ENCODE results near the gene CNTNAP2. TPM values are rescaled to one million over a fixed set of nuclear protein-coding genes. Genes with fewer than 3 reads are reported as not detected.

Gene CNTNAP2
- total RNA-seq, 3 donors from 2014 or later (not counting 1 experiment from before 2014, with no cell fraction given) = 0.18 to 1.1 TPM; not detected in 1

DNA sequence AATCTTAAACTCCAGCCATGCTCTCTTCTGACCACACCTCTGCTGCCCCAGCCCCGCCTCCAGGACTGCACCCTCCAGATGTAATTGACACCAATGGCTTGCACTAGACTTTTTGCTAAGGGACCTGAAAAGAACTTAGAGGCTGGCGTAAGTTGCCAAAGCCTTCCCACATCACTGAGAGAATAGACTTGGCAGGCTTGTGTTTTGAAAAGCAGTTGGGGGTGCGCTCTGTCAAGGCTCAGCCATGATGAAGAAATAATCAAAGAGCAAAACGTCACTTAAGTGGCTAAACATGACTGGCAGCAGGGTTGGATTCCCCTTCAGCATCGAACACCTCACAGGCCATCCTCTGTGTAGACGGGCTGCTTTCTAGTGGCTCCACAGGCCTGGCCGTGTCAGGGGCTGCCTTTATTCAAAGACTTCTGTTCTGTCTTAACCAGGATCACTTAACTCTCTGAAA lies 2278.8 kb downstream of the CNTNAP2 start:
- Mint-ChIP-seq H3K4me3 (no peak overlapping the region), H3K27me3 (ENCODE audit: low read depth in 2 of 2) (peaks cover 25 to 58% of the 10 kb centered on the region in 2 donors), H3K4me1 (peaks cover 0 to 24% of the 10 kb centered on the region in 2 donors), H3K9me3 (no peaks in the 10 kb centered on the region), H3K36me3 (no peaks in the 10 kb centered on the region), H3K27ac (no peak overlapping the region)
- Histone ChIP-seq H3K36me3 (ENCODE audit: control insufficient read depth, insufficient read depth, low read length) (no peaks in the 10 kb centered on the region), H3K4me3 (ENCODE audit: low read length) (no peak overlapping the region), H3K27me3 (ENCODE audit: control insufficient read depth, insufficient read depth, low read length) (no peaks in the 10 kb centered on the region), H3K9me3 (ENCODE audit: control insufficient read depth, insufficient read depth, low read length) (no peaks in the 10 kb centered on the region), H3K27ac (ENCODE audit: low read length) (no peak overlapping the region), H3K4me1 (ENCODE audit: control insufficient read depth, insufficient read depth, low read length) (no peaks in the 10 kb centered on the region)
- ATAC-seq (no peak), DNase-seq (no peak)
- TF ChIP-seq, protein P1, sequence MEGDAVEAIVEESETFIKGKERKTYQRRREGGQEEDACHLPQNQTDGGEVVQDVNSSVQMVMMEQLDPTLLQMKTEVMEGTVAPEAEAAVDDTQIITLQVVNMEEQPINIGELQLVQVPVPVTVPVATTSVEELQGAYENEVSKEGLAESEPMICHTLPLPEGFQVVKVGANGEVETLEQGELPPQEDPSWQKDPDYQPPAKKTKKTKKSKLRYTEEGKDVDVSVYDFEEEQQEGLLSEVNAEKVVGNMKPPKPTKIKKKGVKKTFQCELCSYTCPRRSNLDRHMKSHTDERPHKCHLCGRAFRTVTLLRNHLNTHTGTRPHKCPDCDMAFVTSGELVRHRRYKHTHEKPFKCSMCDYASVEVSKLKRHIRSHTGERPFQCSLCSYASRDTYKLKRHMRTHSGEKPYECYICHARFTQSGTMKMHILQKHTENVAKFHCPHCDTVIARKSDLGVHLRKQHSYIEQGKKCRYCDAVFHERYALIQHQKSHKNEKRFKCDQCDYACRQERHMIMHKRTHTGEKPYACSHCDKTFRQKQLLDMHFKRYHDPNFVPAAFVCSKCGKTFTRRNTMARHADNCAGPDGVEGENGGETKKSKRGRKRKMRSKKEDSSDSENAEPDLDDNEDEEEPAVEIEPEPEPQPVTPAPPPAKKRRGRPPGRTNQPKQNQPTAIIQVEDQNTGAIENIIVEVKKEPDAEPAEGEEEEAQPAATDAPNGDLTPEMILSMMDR (IDR thresholded peaks at IDR 0.05) = no peak
- intact Hi-C loops (cut with micrococcal nuclease) = no loop called here
- WGBS (ENCODE audit: insufficient coverage) = 85% methylated on average over 7 of the region's 7 CpGs

DNA sequence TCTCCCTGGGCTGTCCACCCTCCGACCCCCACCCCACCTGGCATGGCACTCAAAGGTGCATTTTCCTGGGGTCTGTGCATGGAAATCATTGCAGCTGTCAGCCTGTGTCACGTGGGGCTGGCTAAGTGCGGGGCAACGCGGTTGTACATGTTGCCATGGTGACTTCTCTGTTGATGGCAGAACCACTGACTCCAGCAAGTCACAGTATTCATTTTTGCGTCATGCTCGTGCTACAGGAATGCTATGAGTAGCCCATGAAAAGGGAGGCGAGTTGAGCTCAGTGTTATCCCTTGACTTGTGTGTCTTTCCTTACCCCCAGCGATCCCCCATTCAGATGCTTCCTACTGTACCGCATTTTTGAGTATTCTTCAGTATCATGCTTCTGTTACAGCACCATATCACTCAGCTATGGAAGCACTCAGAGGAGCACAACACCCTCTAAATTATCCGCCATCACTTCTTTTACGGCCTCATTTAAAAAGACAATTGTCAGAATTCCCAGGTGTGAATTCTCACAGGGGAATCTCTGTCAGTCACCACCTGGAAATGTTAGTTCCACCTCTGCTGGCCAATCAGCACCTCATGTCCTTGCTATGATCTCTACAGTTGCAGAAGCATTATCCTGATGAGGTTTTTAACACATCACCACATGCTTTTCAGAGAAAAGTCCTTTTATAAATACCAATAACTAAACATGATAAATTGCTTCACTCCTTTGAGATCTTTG lies 2279.6 kb downstream of the CNTNAP2 start:
- DNase-seq = no peak
- no peaks in the 10 kb centered on the region for H3K36me3 ChIP-seq (ENCODE audit: control insufficient read depth, insufficient read depth, low read length)
- no peaks in the 10 kb centered on the region for H3K9me3 ChIP-seq (ENCODE audit: control insufficient read depth, insufficient read depth, low read length)
- H3K27ac ChIP-seq (ENCODE audit: low read length) = no peak overlapping the region
- TF ChIP-seq, protein P1 (IDR thresholded peaks at IDR 0.05) = no peak
- H3K4me1 ChIP-seq (ENCODE audit: control insufficient read depth, insufficient read depth, low read length) = no peaks in the 10 kb centered on the region
- Mint-ChIP-seq H3K4me3 (no peak overlapping the region), H3K9me3 (no peaks in the 10 kb centered on the region), H3K27ac (no peak overlapping the region), H3K4me1 (peaks cover 0 to 25% of the 10 kb centered on the region in 2 donors), H3K27me3 (ENCODE audit: low read depth in 2 of 2) (peaks cover 25 to 60% of the 10 kb centered on the region in 2 donors), H3K36me3 (no peaks in the 10 kb centered on the region)
- ATAC-seq = no peak
- no peaks in the 10 kb centered on the region for H3K27me3 ChIP-seq (ENCODE audit: control insufficient read depth, insufficient read depth, low read length)
- 81% methylated on average over 12 of the region's 12 CpGs for WGBS (ENCODE audit: insufficient coverage)
- H3K4me3 ChIP-seq (ENCODE audit: low read length) = no peak overlapping the region
- intact Hi-C loops (cut with micrococcal nuclease) = no loop called here

DNA sequence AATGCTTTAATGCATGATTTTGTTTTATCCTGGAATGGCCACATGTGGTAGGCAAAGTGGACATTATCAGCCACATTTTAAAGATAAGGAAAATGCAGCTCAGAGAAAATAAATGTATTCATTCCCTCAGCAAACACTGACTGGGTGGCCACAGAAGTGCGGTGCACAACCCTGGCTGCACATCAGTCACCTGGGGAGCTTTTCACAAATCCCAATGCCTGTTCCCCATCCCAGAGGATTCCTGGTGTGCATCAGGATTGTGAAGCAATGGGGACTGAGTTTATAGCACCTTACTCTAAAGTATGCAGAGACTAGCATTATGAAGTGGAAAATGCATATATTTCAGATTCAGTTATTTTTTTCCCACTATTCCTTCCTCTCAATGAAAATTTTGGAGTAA lies 2280.5 kb downstream of the CNTNAP2 start:
- peaks cover 25 to 60% of the 10 kb centered on the region in 2 donors for H3K27me3 Mint-ChIP-seq (ENCODE audit: low read depth in 2 of 2)
- H3K9me3 Mint-ChIP-seq = no peaks in the 10 kb centered on the region

More for the DNA sequence above, 2280.5 kb downstream of the CNTNAP2 start:
- 100% methylated on average over 1 of the region's 1 CpG for WGBS (ENCODE audit: insufficient coverage)
- H3K9me3 ChIP-seq (ENCODE audit: control insufficient read depth, insufficient read depth, low read length) = no peaks in the 10 kb centered on the region
- no peak for DNase-seq
- Mint-ChIP-seq H3K36me3 (no peaks in the 10 kb centered on the region), H3K27ac (no peak overlapping the region), H3K4me3 (no peak overlapping the region), H3K4me1 (peaks cover 0 to 25% of the 10 kb centered on the region in 2 donors)
- intact Hi-C loops (cut with micrococcal nuclease) = no loop called here
- H3K27me3 ChIP-seq (ENCODE audit: control insufficient read depth, insufficient read depth, low read length) = no peaks in the 10 kb centered on the region
- TF ChIP-seq, protein P1 (IDR thresholded peaks at IDR 0.05) = no peak
- H3K27ac ChIP-seq (ENCODE audit: low read length) = no peak overlapping the region
- no peaks in the 10 kb centered on the region for H3K36me3 ChIP-seq (ENCODE audit: control insufficient read depth, insufficient read depth, low read length)
- no peak overlapping the region for H3K4me3 ChIP-seq (ENCODE audit: low read length)
- no peaks in the 10 kb centered on the region for H3K4me1 ChIP-seq (ENCODE audit: control insufficient read depth, insufficient read depth, low read length)
- ATAC-seq = no peak

Data from natural killer cell (primary cell).